IMR-90 (cell line): Measurements from ENCODE around the gene ALG8. TPM values are rescaled to one million over a fixed set of nuclear protein-coding genes. Genes with fewer than 3 reads are reported as not detected.

Source experiments
- ATAC-seq: fragments of 200-7000 bp; cut with Tn5 transposase; 2 replicates; pipeline ENCODE4 v1.9.1; 2020; ENCODE audit warnings: low read depth, mild to moderate bottlenecking, moderate library complexity
- BruUV-seq: library from RNA; stranded (reverse); fragments of 400-500 nt; replicated peaks from 2 replicates; lab custom pipeline; 2021; lab: Mats Ljungman, UMichigan
- CTCF ChIA-PET: fragments of 300-600 bp; formaldehyde crosslinking; extraction: SDS; loops from one replicate; lab custom pipeline; 2021; ENCODE audit warnings: antibody characterized with exemption; lab: Yijun Ruan, JAX
- POLR2A ChIA-PET: fragments of 300-600 bp; sonication (Branson Sonifier 250); formaldehyde crosslinking; loops from one replicate; lab custom pipeline; 2022; ENCODE audit warnings: antibody characterized with exemption; ENCODE audit not compliant: unreplicated experiment; lab: Charles Lee
- DNase-seq: peaks from one replicate; pipeline ENCODE4 v3.0.0; 2013
- H2AFZ ChIP-seq: replicated peaks from 2 replicates; pipeline ENCODE3; 2013; ENCODE audit warnings: low read length, mild to moderate bottlenecking; ENCODE audit not compliant: poor library complexity
- H2AK5ac ChIP-seq: 2 replicates; pipeline ENCODE4 v1.6.1; 2013; ENCODE audit warnings: low read depth, low read length, inconsistent platforms
- H2AK9ac ChIP-seq: replicated peaks from 2 replicates; pipeline ENCODE3; 2013; ENCODE audit warnings: mild to moderate bottlenecking, low read depth, low read length, moderate library complexity; ENCODE audit not compliant: poor library complexity
- H2BK120ac ChIP-seq: 2 replicates; pipeline ENCODE4 v1.6.1; 2013; ENCODE audit warnings: low read depth, low read length, inconsistent platforms
- H2BK15ac ChIP-seq: 3 replicates; pipeline ENCODE4 v1.6.1; 2013; ENCODE audit warnings: low read depth, low read length, inconsistent platforms
- H2BK20ac ChIP-seq: 2 replicates; pipeline ENCODE4 v1.6.1; 2013; ENCODE audit warnings: low read depth, mild to moderate bottlenecking, inconsistent platforms, low read length, moderate library complexity
- H2BK5ac ChIP-seq: 2 replicates; pipeline ENCODE4 v1.6.1; 2013; ENCODE audit warnings: mild to moderate bottlenecking, low read depth, low read length, inconsistent platforms; ENCODE audit not compliant: poor library complexity, severe bottlenecking
- H3K14ac ChIP-seq: replicated peaks from 2 replicates; pipeline ENCODE4 v1.6.1; 2013; ENCODE audit warnings: low read depth, low read length, inconsistent platforms
- H3K18ac ChIP-seq: 2 replicates; pipeline ENCODE4 v1.6.1; 2013; ENCODE audit warnings: low read depth, low read length, control low read depth
- H3K23ac ChIP-seq: 2 replicates; pipeline ENCODE4 v1.6.1; 2013; ENCODE audit warnings: low read depth, low read length, inconsistent platforms
- H3K27ac ChIP-seq: 2 replicates; pipeline ENCODE4 v1.5.1; 2013; ENCODE audit warnings: mild to moderate bottlenecking, control low read depth, low read length; ENCODE audit not compliant: insufficient read depth
- H3K27me3 ChIP-seq: 2 replicates; pipeline ENCODE4 v1.6.1; 2013; ENCODE audit warnings: low read length; ENCODE audit not compliant: control insufficient read depth, insufficient read depth
- H3K36me3 ChIP-seq: 2 replicates; pipeline ENCODE4 v1.6.1; 2013; ENCODE audit warnings: low read length, mixed read lengths; ENCODE audit not compliant: control insufficient read depth, insufficient read depth
- H3K4ac ChIP-seq: 2 replicates; pipeline ENCODE4 v1.6.1; 2013; ENCODE audit warnings: low read depth, low read length, inconsistent platforms
- H3K4me1 ChIP-seq: 2 replicates; pipeline ENCODE4 v1.6.1; 2013; ENCODE audit warnings: low read length, mixed read lengths; ENCODE audit not compliant: control insufficient read depth, insufficient read depth
- H3K4me2 ChIP-seq: 2 replicates; pipeline ENCODE4 v1.6.1; 2013; ENCODE audit warnings: low read depth, mild to moderate bottlenecking, control low read depth, low read length, moderate library complexity
- H3K4me3 ChIP-seq: 2 replicates; pipeline ENCODE4 v1.5.1; 2013; ENCODE audit warnings: low read depth, mild to moderate bottlenecking, control low read depth, low read length, moderate library complexity; ENCODE audit not compliant: insufficient read depth
- H3K56ac ChIP-seq: 2 replicates; pipeline ENCODE4 v1.6.1; 2013; ENCODE audit warnings: low read length, inconsistent platforms; ENCODE audit not compliant: insufficient read depth; ENCODE audit errors: extremely low read depth
- H3K79me1 ChIP-seq, 2 experiments: 2 replicates each; pipeline ENCODE4 v1.6.1; 2013; ENCODE audit warnings: low read length in 2 of 2, inconsistent platforms in 1 of 2, low read depth in 1 of 2
- H3K9ac ChIP-seq: 2 replicates; pipeline ENCODE4 v1.6.1; 2013; ENCODE audit warnings: low read depth, low read length, control low read depth
- H3K9me1 ChIP-seq: 2 replicates; pipeline ENCODE4 v1.6.1; 2013; ENCODE audit warnings: low read length, inconsistent platforms; ENCODE audit not compliant: insufficient read depth
- H3K9me3 ChIP-seq: 2 replicates; pipeline ENCODE4 v1.6.1; 2013; ENCODE audit warnings: low read length; ENCODE audit not compliant: control insufficient read depth, insufficient read depth
- H4K20me1 ChIP-seq: 2 replicates; pipeline ENCODE4 v1.6.1; 2013; ENCODE audit warnings: low read length, inconsistent platforms; ENCODE audit not compliant: insufficient read depth
- H4K5ac ChIP-seq: 2 replicates; pipeline ENCODE4 v1.6.1; 2013; ENCODE audit warnings: mild to moderate bottlenecking, low read depth, low read length, control low read depth
- H4K8ac ChIP-seq, 2 experiments: 2 replicates each; pipeline ENCODE4 v1.6.1; 2013; ENCODE audit warnings: low read depth in 2 of 2, low read length in 2 of 2, control low read depth in 1 of 2, inconsistent platforms in 1 of 2
- H4K91ac ChIP-seq: 2 replicates; pipeline ENCODE4 v1.6.1; 2013; ENCODE audit warnings: low read depth, low read length, inconsistent platforms; ENCODE audit not compliant: insufficient read depth
- BHLHE40 ChIP-seq: fragments of 150-350 bp; IDR thresholded peaks from 2 replicates; pipeline ENCODE4 v1.6.1; 2016; ENCODE audit warnings: mild to moderate bottlenecking, low read depth, low read length
- CEBPB ChIP-seq: IDR thresholded peaks from 2 replicates; pipeline ENCODE4 v1.6.1; 2012; ENCODE audit warnings: low read depth, low read length, improper control_type of control experiment
- CHD1 ChIP-seq: IDR thresholded peaks from 2 replicates; pipeline ENCODE4 v1.6.1; 2012; ENCODE audit warnings: low read depth, low read length, improper control_type of control experiment
- ELK1 ChIP-seq: fragments of 150-350 bp; IDR thresholded peaks from 2 replicates; pipeline ENCODE4 v1.6.1; 2016; ENCODE audit warnings: low read depth, mild to moderate bottlenecking, low read length, moderate library complexity, borderline replicate concordance
- FOS ChIP-seq: fragments of 150-350 bp; IDR thresholded peaks from 2 replicates; pipeline ENCODE4 v1.6.1; 2016; ENCODE audit warnings: low read depth, low read length
- MAFK ChIP-seq: IDR thresholded peaks from 2 replicates; pipeline ENCODE4 v1.6.1; 2012; ENCODE audit warnings: low read depth, low read length, improper control_type of control experiment
- MAZ ChIP-seq: IDR thresholded peaks from 2 replicates; pipeline ENCODE4 v1.6.1; 2012; ENCODE audit warnings: low read depth, mild to moderate bottlenecking, low read length, improper control_type of control experiment, moderate library complexity, borderline replicate concordance
- NFE2L2 ChIP-seq: fragments of 150-350 bp; IDR thresholded peaks from 2 replicates; pipeline ENCODE4 v1.6.1; 2016; ENCODE audit warnings: low read depth, mild to moderate bottlenecking, low read length
- POLR2A ChIP-seq: IDR thresholded peaks from 2 replicates; pipeline ENCODE4 v1.6.1; 2012; ENCODE audit warnings: mild to moderate bottlenecking, low read depth, low read length
- RAD21 ChIP-seq: IDR thresholded peaks from 2 replicates; pipeline ENCODE4 v1.6.1; 2012; ENCODE audit warnings: low read length, improper control_type of control experiment
- RCOR1 ChIP-seq: IDR thresholded peaks from 2 replicates; pipeline ENCODE4 v1.6.1; 2012; ENCODE audit warnings: mild to moderate bottlenecking, low read length, improper control_type of control experiment; ENCODE audit not compliant: insufficient replicate concordance
- RFX5 ChIP-seq: IDR thresholded peaks from 2 replicates; pipeline ENCODE4 v1.8.0; 2012; ENCODE audit warnings: low read depth, mild to moderate bottlenecking, low read length, moderate library complexity
- SMC3 ChIP-seq: fragments of 150-350 bp; IDR thresholded peaks from 2 replicates; pipeline ENCODE4 v1.6.1; 2016; ENCODE audit warnings: low read depth, mild to moderate bottlenecking, antibody characterized with exemption, low read length, moderate library complexity
- USF2 ChIP-seq: fragments of 150-350 bp; IDR thresholded peaks from 2 replicates; pipeline ENCODE4 v1.6.1; 2017; ENCODE audit warnings: mild to moderate bottlenecking, antibody characterized with exemption, low read length, low read depth
- WGBS, 2 experiments: methylation state at CpG; one replicate each; pipeline versions ENCODE4 v1.1.5 to v1.1.7; 2013; ENCODE audit warnings: missing lambda C conversion rate in 2 of 2; ENCODE audit not compliant: insufficient read length in 1 of 2; ENCODE audit errors: extremely low coverage in 2 of 2; 5-methylcytosine and 5-hydroxymethylcytosine counted together
- dilution Hi-C: fragments of 300-500 bp; cut with HindIII; formaldehyde crosslinking; loops from one replicate; pipeline ENCODE4 v1.14.3; 2018; ENCODE audit warnings: low sequenced_read_pairs; ENCODE audit not compliant: unreplicated experiment
- in situ Hi-C: fragments of 300-500 bp; cut with MboI; formaldehyde crosslinking; loops from 3 replicates; pipeline ENCODE4 v1.14.3; 2019; ENCODE audit warnings: low sequenced_read_pairs, inconsistent platforms, mixed read lengths
- intact Hi-C: fragments of 100-400 bp; cut with micrococcal nuclease; formaldehyde crosslinking; loops from 2 replicates; pipeline ENCODE4 v1.10.0; 2022
- polyA plus RNA-seq, 3 experiments: library from polyadenylated mRNA; depleted of rRNA; stranded (reverse); fragments of >200 nt; gene quantifications; 2 replicates each; pipeline ENCODE4 v1.2.3, GENCODE V29; 2012; ENCODE audit warnings: low replicate concordance in 1 of 3
- total RNA-seq: library from RNA; depleted of rRNA; stranded (reverse); fragments of >200 nt; gene quantifications from 2 replicates; pipeline ENCODE4 v1.2.3, GENCODE V29; 2012
- TF ChIP-seq, protein P1 (sequence below): conservative IDR thresholded peaks from 2 replicates; pipeline ENCODE4 v1.5.1; 2012; ENCODE audit warnings: mild to moderate bottlenecking, low read depth, low read length, improper control_type of control experiment

The ALG8 gene
- total and polyA plus RNA-seq, 2 of the 4 experiments (the other 2 are of a cell fraction): 27.8 to 31.8 TPM

DNA sequence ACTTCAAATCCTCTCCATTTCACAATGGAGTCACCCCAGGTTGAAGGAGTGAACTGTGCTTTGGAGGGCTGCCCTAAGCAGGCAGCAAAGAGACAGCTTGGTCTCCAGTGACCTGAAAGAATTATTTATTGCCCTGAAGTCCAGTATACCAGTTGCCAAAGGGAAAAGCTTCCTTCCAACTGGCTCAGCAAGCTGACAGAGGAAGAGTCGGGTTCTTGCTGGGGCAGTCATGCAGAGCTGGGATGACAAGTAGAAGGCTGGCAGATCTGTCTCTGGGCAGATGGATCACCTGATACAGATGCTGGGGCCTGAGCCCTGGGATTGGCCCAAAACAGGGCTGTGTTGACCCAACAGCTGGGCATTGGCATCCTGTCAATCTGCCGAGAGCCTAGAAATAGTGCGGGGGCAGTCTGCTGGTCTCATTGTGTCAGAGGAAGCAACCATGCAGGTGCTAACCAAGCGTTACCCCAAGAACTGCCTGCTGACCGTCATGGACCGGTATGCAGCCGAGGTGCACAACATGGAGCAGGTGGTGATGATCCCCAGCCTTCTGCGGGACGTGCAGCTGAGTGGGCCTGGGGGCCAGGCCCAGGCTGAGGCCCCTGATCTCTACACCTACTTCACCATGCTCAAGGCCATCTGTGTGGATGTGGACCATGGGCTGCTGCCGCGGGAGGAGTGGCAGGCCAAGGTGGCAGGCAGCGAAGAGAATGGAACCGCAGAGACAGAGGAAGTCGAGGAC, 75.8 kb downstream of the ALG8 start, which contains the start of gene THRSP:
Gene THRSP (plus strand): TSS at position 422 of the 742 bp plus-strand sequence. CDS start 21 bp downstream, at position 443.
- Histone ChIP-seq H4K8ac (no peak within 1 kb of the TSS), H4K91ac (no peak within 1 kb of the TSS), H3K14ac (no peak within 1 kb of the TSS), H2BK15ac (no peak within 1 kb of the TSS), H3K27me3 (no peaks in the 10 kb centered on the region), H3K4me3 (no peak within 1 kb of the TSS), H2BK20ac (no peak within 1 kb of the TSS), H3K4me1 (no peaks in the 10 kb centered on the region; the same call in none of the 2 replicates), H2AK5ac (no peak within 1 kb of the TSS; the same call in 1 of the 2 replicates), H3K27ac (no peak within 1 kb of the TSS), H3K9ac (no peak within 1 kb of the TSS), H3K56ac (no peak within 1 kb of the TSS), H3K4ac (no peak within 1 kb of the TSS), H4K20me1 (no peaks in the 10 kb centered on the region), H3K9me3 (no peaks in the 10 kb centered on the region), H2BK120ac (no peak within 1 kb of the TSS), H4K5ac (no peak within 1 kb of the TSS), H3K4me2 (no peak within 1 kb of the TSS), H3K23ac (no peak within 1 kb of the TSS), H3K79me1 (peaks cover 0 to 17% of the 10 kb centered on the region in 2 experiments; a peak in 2 of 4 replicates), H3K18ac (no peak within 1 kb of the TSS), H2AK9ac (peak within 1 kb of the TSS; percentile 13), H2BK5ac (no peak within 1 kb of the TSS), H2AFZ (peak within 1 kb of the TSS; percentile 43), H3K9me1 (peaks cover 3% of the 10 kb centered on the region; the same call in 1 of the 2 replicates), H3K36me3 (peaks cover 3% of the 10 kb centered on the region; the same call in 1 of the 2 replicates)
- TF ChIP-seq, protein P1, sequence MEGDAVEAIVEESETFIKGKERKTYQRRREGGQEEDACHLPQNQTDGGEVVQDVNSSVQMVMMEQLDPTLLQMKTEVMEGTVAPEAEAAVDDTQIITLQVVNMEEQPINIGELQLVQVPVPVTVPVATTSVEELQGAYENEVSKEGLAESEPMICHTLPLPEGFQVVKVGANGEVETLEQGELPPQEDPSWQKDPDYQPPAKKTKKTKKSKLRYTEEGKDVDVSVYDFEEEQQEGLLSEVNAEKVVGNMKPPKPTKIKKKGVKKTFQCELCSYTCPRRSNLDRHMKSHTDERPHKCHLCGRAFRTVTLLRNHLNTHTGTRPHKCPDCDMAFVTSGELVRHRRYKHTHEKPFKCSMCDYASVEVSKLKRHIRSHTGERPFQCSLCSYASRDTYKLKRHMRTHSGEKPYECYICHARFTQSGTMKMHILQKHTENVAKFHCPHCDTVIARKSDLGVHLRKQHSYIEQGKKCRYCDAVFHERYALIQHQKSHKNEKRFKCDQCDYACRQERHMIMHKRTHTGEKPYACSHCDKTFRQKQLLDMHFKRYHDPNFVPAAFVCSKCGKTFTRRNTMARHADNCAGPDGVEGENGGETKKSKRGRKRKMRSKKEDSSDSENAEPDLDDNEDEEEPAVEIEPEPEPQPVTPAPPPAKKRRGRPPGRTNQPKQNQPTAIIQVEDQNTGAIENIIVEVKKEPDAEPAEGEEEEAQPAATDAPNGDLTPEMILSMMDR: no peak
- no peak for TF ChIP-seq MAFK
- no peak for TF ChIP-seq RCOR1
- TF ChIP-seq ELK1: no peak
- no peak for TF ChIP-seq NFE2L2
- no peak for TF ChIP-seq USF2
- TF ChIP-seq MAZ: no peak
- no peak for TF ChIP-seq SMC3
- no peak for TF ChIP-seq RFX5
- no peak for TF ChIP-seq FOS
- no peak for TF ChIP-seq POLR2A
- TF ChIP-seq CHD1: no peak
- TF ChIP-seq RAD21: no peak
- TF ChIP-seq BHLHE40: no peak
- no peak for TF ChIP-seq CEBPB
- BruUV-seq: no TSS peak
- ChIA-PET POLR2A (no interaction called here), CTCF (interaction anchor here (0.6 kb wide), 1 partner anchor 16 kb away, joined by 6 read pairs; no protein-coding TSS in a partner anchor)
- 85% methylated on average over 7 of the region's 14 CpGs; no CpG with 5 or more reads in 1 of the 2 experiments for WGBS, 2 experiments
- in situ Hi-C loops (no loop called here), intact Hi-C loops (no loop called here), dilution Hi-C loops (no loop called here)
- DNase-seq: no peak
- ATAC-seq: no peak
